RWPE1 (cell line): ENCODE measurements around the gene OR7A5.
"Not testable (repeated sequence)": the region's sequence is repeated elsewhere in the genome, so short reads cannot be mapped to it uniquely, and the experiment has no call there.

Source experiments
- CTCF ChIA-PET: fragments of 350-600 bp; sonication (Branson Sonifier 250); formaldehyde crosslinking; extraction: SDS; loops from one replicate; lab custom pipeline; 2021; lab: Yijun Ruan, JAX
- POLR2A ChIA-PET: fragments of 400-600 bp; formaldehyde crosslinking; extraction: SDS; loops from one replicate; lab custom pipeline; 2020; ENCODE audit warnings: antibody characterized with exemption; ENCODE audit not compliant: low non-redundant PET; lab: Yijun Ruan, JAX
- DNase-seq: peaks from one replicate; pipeline ENCODE4 v3.0.0; 2012; ENCODE audit warnings: low spot score
- H3K27ac ChIP-seq: fragments of 450-650 bp; 2 replicates; pipeline ENCODE4 v1.5.1; 2017
- CTCF ChIP-seq: fragments of 450-650 bp; conservative IDR thresholded peaks from 2 replicates; pipeline ENCODE4 v1.5.1; 2017; ENCODE audit warnings: low read depth, mild to moderate bottlenecking

The OR7A5 gene

GRCh38 chr19:14779151-14779550, 55.8 kb downstream of the OR7A5 start:
- ChIA-PET POLR2A (no interaction called here), CTCF (interaction anchor here (0.8 to 1.0 kb wide), 2 partner anchors 8 to 87 kb away, joined by 4 read pairs; no protein-coding TSS in a partner anchor)
- no peak for TF ChIP-seq CTCF
- no peak for DNase-seq
- H3K27ac ChIP-seq: no peak overlapping the region

- ChIA-PET CTCF (interaction anchor here (0.5 to 1.0 kb wide), 4 partner anchors 9 to 472 kb away, joined by 3 to 5 read pairs (median 4); no protein-coding TSS in a partner anchor), POLR2A (interaction anchor here (0.5 to 0.7 kb wide), 2 partner anchors 29 to 242 kb away, joined by 4 to 5 read pairs; no protein-coding TSS in a partner anchor)
- H3K27ac ChIP-seq: peak within 1 kb of the TSS; percentile 78
- DNase-seq: not testable (repeated sequence)
Measured at GRCh38 chr19:14778110-14778845, 56.7 kb downstream of the OR7A5 start, which contains the start of gene ADGRE2. Gene ADGRE2, minus strand, starts transcription at chr19:14778560. Its CDS starts 1,804 bp downstream, at chr19:14776756.

GRCh38 chr19:14777645-14778044, 57.3 kb downstream of the OR7A5 start:
- peak overlapping the region; percentile 78 for H3K27ac ChIP-seq
- POLR2A ChIA-PET: interaction anchor here (0.5 kb wide), 1 partner anchor 242 kb away, joined by 5 read pairs; no protein-coding TSS in a partner anchor
- CTCF ChIA-PET: interaction anchor here (0.6 to 0.9 kb wide), 2 partner anchors 9 to 12 kb away, joined by 5 read pairs; no protein-coding TSS in a partner anchor
- DNase-seq: not testable (repeated sequence)
